Peyer's patch (tissue), 4 donors: ENCODE data around the gene RPS10. TPM values are rescaled to one million over a fixed set of nuclear protein-coding genes. Genes with fewer than 3 reads are reported as not detected.
"Not testable (repeated sequence)": the region's sequence is repeated elsewhere in the genome, so short reads cannot be mapped to it uniquely, and the experiment has no call there.

Experiments
- DNase-seq, 3 donors: peaks; one replicate each; pipeline ENCODE4 v3.0.0-alpha.2; 2017 to 2019
- H3K27ac ChIP-seq, 4 donors: fragments of 200-600 bp; sonication (generic); one replicate each; pipeline ENCODE4 v1.5.1; 2016 to 2019
- H3K27me3 ChIP-seq, 2 donors: fragments of 200-600 bp; sonication (generic); one replicate each; pipeline ENCODE4 v1.5.1; 2019
- H3K36me3 ChIP-seq, 3 donors: fragments of 200-600 bp; sonication (generic); one replicate each; pipeline ENCODE4 v1.5.1; 2016 to 2019
- H3K4me1 ChIP-seq, 4 donors: fragments of 200-600 bp; sonication (generic); one replicate each; pipeline ENCODE4 v1.5.1; 2016 to 2019
- H3K4me3 ChIP-seq, 4 donors: fragments of 200-600 bp; sonication (generic); 1 replicate in 3 of 4; 2 replicates in 1 of 4; pipeline ENCODE4 v1.5.1; 2016 to 2019; ENCODE audit warnings: mild to moderate bottlenecking in 1 of 4
- H3K9me3 ChIP-seq, 4 donors: fragments of 200-600 bp; sonication (generic); one replicate each; pipeline ENCODE4 v1.5.1; 2016 to 2019; ENCODE audit warnings: mild to moderate bottlenecking in 1 of 4
- POLR2A ChIP-seq, 2 donors: fragments of 450-650 bp; IDR thresholded peaks; one replicate each; pipeline ENCODE4 v1.5.1; 2017; ENCODE audit warnings: antibody characterized with exemption in 2 of 2, mild to moderate bottlenecking in 2 of 2, moderate library complexity in 2 of 2
- total RNA-seq, 4 donors: library from RNA; depleted of rRNA; stranded (reverse); fragments of >200 nt; gene quantifications; one replicate each; pipeline ENCODE4 v1.1.0, GENCODE V29; 2016
- TF ChIP-seq, protein P1 (sequence below), 6 experiments: fragments of 450-650 bp in 4 of 6; fragments of 200-600 bp in 2 of 6; sonication (generic) in 1 of 6; IDR thresholded peaks; one replicate each; pipeline ENCODE4 v1.5.1; 2017 to 2019; ENCODE audit warnings: antibody characterized with exemption in 6 of 6, mild to moderate bottlenecking in 3 of 6, moderate library complexity in 1 of 6

Gene RPS10
- total RNA-seq, 4 donors from 2014 or later = 729 to 2,642 (median 1,002) TPM

DNA sequence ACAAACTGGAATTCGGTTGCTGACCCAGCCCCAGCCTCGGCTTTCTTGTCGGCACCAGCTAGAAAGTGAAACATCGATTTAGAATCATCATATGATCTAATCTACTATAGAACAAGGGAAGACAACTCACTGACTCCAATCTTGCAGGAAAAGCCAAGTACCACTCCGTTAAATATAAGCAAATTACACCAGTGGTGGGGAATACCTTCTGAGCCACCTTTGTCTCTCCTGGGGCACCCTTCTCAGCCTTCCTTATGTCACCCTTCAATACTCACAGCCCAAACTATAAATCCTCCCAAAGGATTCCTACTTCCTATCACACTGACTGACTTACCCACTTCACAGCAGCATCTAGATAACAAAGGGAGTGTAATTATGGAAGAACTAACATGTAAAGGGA is 7.5 kb downstream of the RPS10 start:
- TF ChIP-seq, protein P1, sequence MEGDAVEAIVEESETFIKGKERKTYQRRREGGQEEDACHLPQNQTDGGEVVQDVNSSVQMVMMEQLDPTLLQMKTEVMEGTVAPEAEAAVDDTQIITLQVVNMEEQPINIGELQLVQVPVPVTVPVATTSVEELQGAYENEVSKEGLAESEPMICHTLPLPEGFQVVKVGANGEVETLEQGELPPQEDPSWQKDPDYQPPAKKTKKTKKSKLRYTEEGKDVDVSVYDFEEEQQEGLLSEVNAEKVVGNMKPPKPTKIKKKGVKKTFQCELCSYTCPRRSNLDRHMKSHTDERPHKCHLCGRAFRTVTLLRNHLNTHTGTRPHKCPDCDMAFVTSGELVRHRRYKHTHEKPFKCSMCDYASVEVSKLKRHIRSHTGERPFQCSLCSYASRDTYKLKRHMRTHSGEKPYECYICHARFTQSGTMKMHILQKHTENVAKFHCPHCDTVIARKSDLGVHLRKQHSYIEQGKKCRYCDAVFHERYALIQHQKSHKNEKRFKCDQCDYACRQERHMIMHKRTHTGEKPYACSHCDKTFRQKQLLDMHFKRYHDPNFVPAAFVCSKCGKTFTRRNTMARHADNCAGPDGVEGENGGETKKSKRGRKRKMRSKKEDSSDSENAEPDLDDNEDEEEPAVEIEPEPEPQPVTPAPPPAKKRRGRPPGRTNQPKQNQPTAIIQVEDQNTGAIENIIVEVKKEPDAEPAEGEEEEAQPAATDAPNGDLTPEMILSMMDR (IDR thresholded peaks at IDR 0.05) = no peak
- TF ChIP-seq POLR2A (IDR thresholded peaks at IDR 0.05) = no peak
- Histone ChIP-seq H3K27ac (no peak overlapping the region), H3K9me3 (no peaks in the 10 kb centered on the region), H3K27me3 (no peaks in the 10 kb centered on the region), H3K36me3 (peaks cover 0 to 71% (median 5%) of the 10 kb centered on the region in 3 donors), H3K4me3 (no peak overlapping the region), H3K4me1 (peaks cover 0 to 13% (median 2%) of the 10 kb centered on the region in 4 donors)
- no peak for DNase-seq

DNA sequence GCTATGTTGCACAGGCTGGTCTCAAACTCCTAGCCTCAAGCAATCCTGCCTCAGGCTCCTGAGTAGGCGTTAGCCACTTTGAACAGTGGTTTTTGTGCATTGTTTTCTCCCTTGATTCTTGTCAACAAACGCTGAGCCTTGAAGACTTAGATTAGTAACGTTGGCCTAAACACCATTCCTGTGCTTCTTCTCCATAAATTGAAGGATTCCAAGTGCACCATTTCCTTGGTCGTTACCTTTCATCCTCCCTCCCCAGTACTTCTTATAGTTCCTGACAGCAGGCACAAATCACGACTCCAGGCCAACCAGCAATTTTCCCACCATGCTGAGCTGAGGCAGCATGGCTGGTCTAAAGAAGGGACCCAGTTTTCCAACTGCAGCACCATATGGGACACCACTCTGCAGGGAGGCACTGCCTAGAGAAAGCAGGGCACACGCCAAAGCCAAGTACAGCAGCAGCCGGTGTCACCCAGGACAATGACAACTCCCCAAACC is 8.9 kb downstream of the RPS10 start:
- no peaks in the 10 kb centered on the region for H3K27me3 ChIP-seq
- H3K27ac ChIP-seq = no peak overlapping the region
- DNase-seq = no peak
- H3K4me1 ChIP-seq = peaks cover 0 to 13% (median 2%) of the 10 kb centered on the region in 4 donors
- no peaks in the 10 kb centered on the region for H3K9me3 ChIP-seq
- TF ChIP-seq POLR2A (IDR thresholded peaks at IDR 0.05) = no peak
- TF ChIP-seq, protein P1 (IDR thresholded peaks at IDR 0.05) = no peak
- no peak overlapping the region for H3K4me3 ChIP-seq
- H3K36me3 ChIP-seq = peaks cover 0 to 57% (median 5%) of the 10 kb centered on the region in 3 donors

DNA sequence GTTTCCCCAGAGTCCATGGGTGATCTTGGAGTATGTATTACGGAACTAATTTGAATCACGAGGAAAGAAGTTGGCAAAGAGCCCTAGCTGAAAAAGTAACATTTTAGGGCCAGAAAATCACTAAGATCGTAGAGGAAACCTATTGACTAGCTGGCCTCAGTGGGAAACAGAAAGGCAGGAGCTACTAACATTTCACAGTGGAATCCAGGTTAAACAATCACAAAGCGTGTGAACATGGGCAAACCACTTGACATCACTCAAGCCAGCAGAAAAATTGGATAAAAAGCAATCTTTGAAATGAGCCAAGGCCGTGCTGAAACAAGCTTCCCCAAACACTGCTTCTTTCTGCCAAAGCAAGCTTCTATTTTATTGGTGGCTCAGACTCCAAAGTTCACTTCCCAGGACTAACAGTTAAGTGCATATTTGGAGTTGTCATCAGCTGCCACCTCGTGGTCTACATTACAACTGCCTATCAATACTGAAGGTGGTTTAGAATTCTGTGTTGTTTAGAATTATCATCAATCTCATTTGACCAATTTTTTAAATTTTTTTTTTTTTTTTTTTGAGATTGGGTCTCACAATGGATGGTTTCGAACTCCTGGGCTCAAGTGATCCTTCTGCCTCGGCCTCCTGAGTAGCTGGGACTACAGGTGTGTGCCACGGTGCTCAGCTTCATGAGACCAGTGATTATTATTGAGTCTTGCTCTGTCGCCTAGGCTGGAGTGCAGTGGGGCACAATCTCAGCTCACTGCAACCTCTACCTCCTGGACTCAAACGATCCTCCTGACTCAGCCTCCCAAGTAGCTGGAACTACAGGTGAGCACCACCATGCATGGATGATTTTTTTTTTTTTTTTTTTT is 10.6 kb downstream of the RPS10 start:
- Histone ChIP-seq H3K9me3 (no peaks in the 10 kb centered on the region), H3K4me3 (peak overlapping the region in 1 of 4 donors; percentile 6), H3K27me3 (no peaks in the 10 kb centered on the region), H3K36me3 (peaks cover 0 to 40% (median 1%) of the 10 kb centered on the region in 3 donors), H3K4me1 (peaks cover 0 to 13% (median 2%) of the 10 kb centered on the region in 4 donors), H3K27ac (peak overlapping the region; percentile 4 to 54 (median 28))
- DNase-seq = peak in 2 of 3 donors; percentile 44 to 84
- TF ChIP-seq, protein P1 (IDR thresholded peaks at IDR 0.05) = peak; percentile 28 to 98 (median 85)
- no peak for TF ChIP-seq POLR2A (IDR thresholded peaks at IDR 0.05)

DNA sequence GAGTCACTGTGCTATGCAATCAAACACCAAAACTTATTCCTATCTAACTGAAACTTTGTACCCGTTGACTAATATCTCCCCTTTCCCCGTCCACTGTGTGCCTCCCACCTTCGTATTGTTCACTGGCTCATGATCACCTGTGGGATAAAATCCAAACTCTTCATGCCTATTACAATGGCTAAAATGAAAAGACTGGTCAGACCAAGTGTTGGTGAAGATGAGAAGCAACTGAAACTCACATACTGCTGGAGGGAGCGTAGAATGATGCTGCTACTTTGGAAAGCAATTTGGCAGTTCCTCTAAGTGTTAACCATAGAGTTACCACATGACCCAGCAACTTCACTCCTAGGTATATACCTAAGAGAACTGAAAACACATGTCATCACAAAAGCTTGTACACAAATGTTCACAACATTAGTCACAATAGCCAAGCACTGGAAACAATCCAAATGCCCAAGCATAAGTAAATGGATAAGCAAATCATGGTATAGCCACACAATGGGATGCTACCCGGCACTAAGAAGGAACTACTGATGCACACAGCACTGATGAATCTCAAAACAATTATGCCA is 13.1 kb downstream of the RPS10 start:
- Histone ChIP-seq H3K4me1 (peaks cover 0 to 13% (median 2%) of the 10 kb centered on the region in 4 donors), H3K27me3 (no peaks in the 10 kb centered on the region), H3K9me3 (no peaks in the 10 kb centered on the region), H3K27ac (no peak overlapping the region), H3K4me3 (no peak overlapping the region), H3K36me3 (peaks cover 0 to 15% (median 0%) of the 10 kb centered on the region in 3 donors)
- TF ChIP-seq, protein P1 (IDR thresholded peaks at IDR 0.05) = no peak
- TF ChIP-seq POLR2A (IDR thresholded peaks at IDR 0.05) = no peak
- no peak for DNase-seq

DNA sequence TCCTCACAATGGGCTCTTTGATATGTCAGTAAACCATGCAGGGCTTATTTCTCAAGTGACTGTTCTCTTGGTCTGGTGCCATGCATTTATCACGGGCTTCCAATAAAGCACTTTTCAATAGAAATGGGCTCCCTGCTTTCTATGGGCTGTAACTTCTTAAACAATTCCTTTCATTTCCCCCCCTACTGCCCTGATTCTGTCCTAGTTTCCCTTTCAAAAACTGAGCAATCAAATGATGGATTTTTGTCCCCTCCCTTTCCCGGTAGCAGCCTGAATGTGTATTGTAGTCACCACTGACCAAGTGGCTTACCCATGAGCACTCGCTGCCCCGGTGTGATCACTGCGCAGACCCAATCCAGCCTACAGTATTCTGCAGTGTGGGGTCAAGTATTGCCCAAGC is 13.9 kb downstream of the RPS10 start:
- no peaks in the 10 kb centered on the region for H3K27me3 ChIP-seq
- H3K4me3 ChIP-seq = no peak overlapping the region
- H3K27ac ChIP-seq = no peak overlapping the region
- no peaks in the 10 kb centered on the region for H3K9me3 ChIP-seq
- H3K36me3 ChIP-seq = peaks cover 0 to 8% (median 0%) of the 10 kb centered on the region in 3 donors
- peaks cover 0 to 13% (median 2%) of the 10 kb centered on the region in 4 donors for H3K4me1 ChIP-seq
- TF ChIP-seq POLR2A (IDR thresholded peaks at IDR 0.05) = no peak
- TF ChIP-seq, protein P1 (IDR thresholded peaks at IDR 0.05) = no peak
- no peak for DNase-seq

DNA sequence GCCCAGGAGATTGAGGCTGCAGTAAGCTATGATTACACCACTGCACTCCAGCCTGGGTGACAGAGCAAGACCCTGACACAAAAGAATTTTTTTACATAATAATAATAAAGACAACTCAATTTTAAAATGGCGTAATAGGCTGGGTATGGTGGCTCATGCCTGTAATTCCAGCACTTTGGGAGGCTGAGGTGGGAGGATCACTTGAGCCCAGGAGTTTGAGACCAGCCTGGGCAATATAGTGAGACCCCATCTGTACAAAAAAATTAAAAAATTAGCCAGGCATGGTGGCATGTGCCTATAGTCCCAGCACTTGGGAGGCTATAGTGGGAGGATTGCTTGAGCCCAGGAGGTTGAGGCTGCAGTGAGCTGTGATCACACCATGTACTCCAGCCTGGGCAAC is 18.0 kb downstream of the RPS10 start:
- not testable (repeated sequence) for H3K36me3 ChIP-seq, H3K4me3 ChIP-seq, H3K27ac ChIP-seq, DNase-seq, H3K4me1 ChIP-seq, H3K27me3 ChIP-seq, H3K9me3 ChIP-seq
